H1 (cell line): ENCODE measurements around the gene ILF2. TPM values are rescaled to one million over a fixed set of nuclear protein-coding genes. Genes with fewer than 3 reads are reported as not detected.

ENCODE experiments used
- CREB1 ChIP-seq: IDR thresholded peaks from 2 replicates; pipeline ENCODE4 v1.6.1; 2012; ENCODE audit warnings: inconsistent platforms
- GABPA ChIP-seq: IDR thresholded peaks from 2 replicates; pipeline ENCODE4 v1.6.1; 2011; ENCODE audit warnings: mild to moderate bottlenecking, low read length, moderate library complexity, borderline replicate concordance; ENCODE audit not compliant: insufficient read depth
- polyA plus RNA-seq, 7 experiments: library from polyadenylated mRNA; depleted of rRNA in 3 of 7; stranded (reverse) in 5 of 7; unstranded in 2 of 7; fragments of >200 nt in 5 of 7; fragments of 200-250 nt in 2 of 7; gene quantifications; 1 replicate in 5 of 7; 2 replicates in 1 of 7; 4 replicates in 1 of 7; pipeline versions ENCODE4 v1.2.1 to v1.2.3, GENCODE V29; 2011 to 2013; ENCODE audit warnings: missing spikeins in 2 of 7, mixed read lengths in 2 of 7
- total RNA-seq: library from RNA; stranded (reverse); fragmentation: NEBNext Ultra II Directional; extraction: Animal tissue kit (Norgen Biotek cat#: 25700); gene quantifications from 2 replicates; pipeline ENCODE4 v1.2.1, GENCODE V29; 2021

ILF2 gene
- total and polyA plus RNA-seq, 2 of the 8 experiments (the other 6 are each of a cell fraction or from before 2014, with no cell fraction given): 389 to 474 TPM

DNA sequence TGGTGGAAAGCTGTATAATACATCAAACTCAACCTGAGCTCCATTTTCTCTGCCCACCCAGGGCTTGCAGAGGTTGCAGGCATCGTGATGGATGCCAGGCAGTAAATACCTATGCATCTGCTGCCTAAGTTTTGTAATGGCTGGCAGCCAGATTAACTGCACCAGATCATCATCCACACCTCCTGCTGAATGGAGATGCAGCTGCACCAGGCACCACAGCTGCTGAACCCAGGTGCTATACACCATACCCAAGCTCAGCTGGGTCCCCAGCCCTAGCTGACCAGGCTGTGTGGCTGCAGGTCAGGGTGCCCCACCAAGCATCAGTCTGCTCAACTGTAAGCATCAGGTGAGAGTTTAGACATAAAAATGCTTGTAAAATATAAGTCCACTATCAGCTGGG lies 19.0 kb downstream of the ILF2 start (continued):
- TF ChIP-seq GABPA: no peak
- no peak for TF ChIP-seq CREB1
